ENCODE data around the gene HTR7. TPM values are rescaled to one million over a fixed set of nuclear protein-coding genes. Genes with fewer than 3 reads are reported as not detected.

Gene HTR7
- total and polyA plus RNA-seq, 9 of the 15 experiments (the other 6 are each of a cell fraction or from before 2014, with no cell fraction given), result 0.07 to 0.33 (median 0.18) TPM

DNA sequence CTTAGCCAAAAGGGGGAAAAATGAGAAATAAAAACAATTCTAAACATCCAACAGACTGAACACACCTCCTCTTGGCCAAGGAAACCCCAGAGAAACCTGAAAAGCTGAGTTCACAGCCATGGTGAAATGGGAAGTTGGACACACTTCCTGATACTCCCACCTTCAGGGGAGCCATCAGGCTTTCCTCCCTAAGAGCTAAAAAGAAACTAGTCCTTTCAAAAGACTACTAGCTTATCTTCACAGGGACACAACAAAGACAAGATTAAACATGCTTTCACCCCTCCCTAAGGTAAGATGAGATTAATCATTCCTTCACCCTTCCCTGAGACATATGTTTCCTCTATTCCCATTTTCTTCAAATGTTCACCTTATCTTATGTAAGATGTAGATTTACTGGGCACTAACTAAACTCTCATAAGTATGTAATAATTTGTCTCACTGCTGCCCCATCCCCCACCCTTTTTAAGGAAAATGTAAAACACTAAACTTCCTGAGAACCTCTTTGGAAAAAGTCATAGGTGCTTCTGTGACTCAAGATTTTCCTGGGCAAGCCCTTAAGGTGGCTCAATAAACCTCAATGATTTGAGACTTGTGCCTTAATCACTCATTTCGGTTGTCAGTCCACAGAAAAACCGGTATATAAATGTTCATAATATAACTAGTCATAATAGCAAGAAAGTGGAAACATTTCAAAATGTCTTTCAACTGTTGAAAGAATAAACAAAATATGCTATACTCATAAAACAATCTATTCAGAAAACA lies 40.5 kb downstream of the HTR7 start:
- Histone ChIP-seq H3K4me1 (replicated peaks in 1 of 2; ENCODE audit: control insufficient read depth in 2 of 2, insufficient read depth in 2 of 2, low read length in 2 of 2) (no peaks in the 10 kb centered on the region), H3K9me3 (replicated peaks; ENCODE audit: control insufficient read depth, insufficient read depth, low read depth, low read length) (no peaks in the 10 kb centered on the region), H2AFZ (ENCODE audit: low read depth, low read length) (peak overlapping the region; percentile 69), H3K27ac (ENCODE audit: extremely low read depth, low read depth, low read length) (0 out of 3 replicates have a peak overlapping the region, but pooled peaks have one; percentile 10), H3K4me2 (ENCODE audit: insufficient read depth, low read length) (no peak overlapping the region; the same call in 1 of the 2 replicates), H3K4me3 (no peak overlapping the region), H3K9me1 (ENCODE audit: control insufficient read depth, insufficient read depth, low read length) (no peaks in the 10 kb centered on the region), H3K36me3 (ENCODE audit: control insufficient read depth, insufficient read depth, low read length) (no peaks in the 10 kb centered on the region), H3K9ac (ENCODE audit: insufficient read depth in 1 of 2, low read depth in 2 of 2, low read length in 2 of 2) (no peak overlapping the region), H3K79me2 (ENCODE audit: control insufficient read depth, insufficient read depth, low read length) (no peaks in the 10 kb centered on the region), H4K20me1 (replicated peaks; ENCODE audit: control insufficient read depth, insufficient read depth, low read length) (no peaks in the 10 kb centered on the region), H3K27me3 (ENCODE audit: control insufficient read depth in 2 of 2, insufficient read depth in 2 of 2, low read length in 2 of 2) (no peaks in the 10 kb centered on the region)
- in situ Hi-C loops (cut with MboI), result no loop called here
- ATAC-seq, result no peak; the same call in 2 of the 3 replicates
- POLR2A ChIA-PET, result interaction anchor here (0.5 kb wide), 1 partner anchor 16 kb away, joined by 3 read pairs; no protein-coding TSS in a partner anchor
- TF ChIP-seq HMBOX1 (IDR thresholded peaks at IDR 0.05) (peak; percentile 91), MEIS2 (IDR thresholded peaks at IDR 0.05; ENCODE audit: partially characterized antibody) (peak; percentile 49), PURB (CRISPR knock-in tag; IDR thresholded peaks at IDR 0.05; ENCODE audit: low read depth) (no peak), ELF1 (tag; IDR thresholded peaks at IDR 0.05) (no peak)
- peak in 1 of 4 experiments; percentile 5 for DNase-seq (ENCODE audit: extremely low read depth in 1 of 4, low spot score in 3 of 4)
- BruUV-seq (replicated peaks), result no TSS peak
- CTCF ChIA-PET (ENCODE audit: low intra/inter-chr PET ratio), result no interaction called here
- FAIRE-seq, result no peak
- intact Hi-C loops (cut with micrococcal nuclease), result no loop called here
- 10% methylated on average over 2 of the region's 2 CpGs for WGBS (ENCODE audit: insufficient coverage, low coverage, missing lambda C conversion rate)

Measured in K562 (cell line).